GM15510 (cell line): ENCODE measurements around the gene SCGB2A2.

Experiments used
- POLR2A ChIP-seq: IDR thresholded peaks from 3 replicates; pipeline ENCODE4 v1.6.1; 2011; ENCODE audit warnings: borderline replicate concordance; ENCODE audit not compliant: insufficient read length; ENCODE audit errors: extremely low read depth

Gene SCGB2A2

GRCh38 chr11:62267050-62267449 is 2.9 kb upstream of the SCGB2A2 start:
- TF ChIP-seq POLR2A: no peak

GRCh38 chr11:62267576-62267975 is 2.4 kb upstream of the SCGB2A2 start:
- TF ChIP-seq POLR2A: no peak

GRCh38 chr11:62273284-62273683 is 3.3 kb downstream of the SCGB2A2 start:
- no peak for TF ChIP-seq POLR2A

- TF ChIP-seq POLR2A: no peak
Measured at GRCh38 chr11:62273789-62274275, 3.9 kb downstream of the SCGB2A2 start.

- TF ChIP-seq POLR2A: no peak
Measured at GRCh38 chr11:62280452-62280851, 10.5 kb downstream of the SCGB2A2 start.

GRCh38 chr11:62295504-62295903 is 25.5 kb downstream of the SCGB2A2 start:
- no peak for TF ChIP-seq POLR2A

GRCh38 chr11:62298975-62299374 is 29.0 kb downstream of the SCGB2A2 start, which contains the start of gene SCGB1D4:
Gene SCGB1D4, minus strand, starts transcription at chr11:62299075. Its CDS starts 65 bp downstream, at chr11:62299010.
- no peak for TF ChIP-seq POLR2A

- no peak for TF ChIP-seq POLR2A
Measured at GRCh38 chr11:62306227-62306626, 36.3 kb downstream of the SCGB2A2 start.

GRCh38 chr11:62307950-62308349 is 38.0 kb downstream of the SCGB2A2 start:
- TF ChIP-seq POLR2A: no peak

GRCh38 chr11:62309991-62310390 is 40.0 kb downstream of the SCGB2A2 start:
- TF ChIP-seq POLR2A: no peak

GRCh38 chr11:62315431-62315830 is 45.5 kb downstream of the SCGB2A2 start:
- no peak for TF ChIP-seq POLR2A

GRCh38 chr11:62322524-62322923 is 52.6 kb downstream of the SCGB2A2 start:
- no peak for TF ChIP-seq POLR2A
